ENCODE data around the gene DGKD. TPM values are rescaled to one million over a fixed set of nuclear protein-coding genes. Genes with fewer than 3 reads are reported as not detected.

DGKD gene
- total and polyA plus RNA-seq, 11 donors, result 15.5 to 88.6 (median 43.0) TPM

- Histone ChIP-seq H3K9me3 (no peaks in the 10 kb centered on the region), H3K4me3 (no peak overlapping the region), H3K36me3 (peaks cover 0 to 100% (median 97%) of the 10 kb centered on the region in 9 donors), H3K27ac (no peak overlapping the region), H3K4me1 (peaks cover 0 to 8% (median 0%) of the 10 kb centered on the region in 12 donors), H3K27me3 (no peaks in the 10 kb centered on the region)
- no peak for ATAC-seq
- TF ChIP-seq POLR2A (IDR thresholded peaks at IDR 0.05), result no peak
- TF ChIP-seq, protein P1, sequence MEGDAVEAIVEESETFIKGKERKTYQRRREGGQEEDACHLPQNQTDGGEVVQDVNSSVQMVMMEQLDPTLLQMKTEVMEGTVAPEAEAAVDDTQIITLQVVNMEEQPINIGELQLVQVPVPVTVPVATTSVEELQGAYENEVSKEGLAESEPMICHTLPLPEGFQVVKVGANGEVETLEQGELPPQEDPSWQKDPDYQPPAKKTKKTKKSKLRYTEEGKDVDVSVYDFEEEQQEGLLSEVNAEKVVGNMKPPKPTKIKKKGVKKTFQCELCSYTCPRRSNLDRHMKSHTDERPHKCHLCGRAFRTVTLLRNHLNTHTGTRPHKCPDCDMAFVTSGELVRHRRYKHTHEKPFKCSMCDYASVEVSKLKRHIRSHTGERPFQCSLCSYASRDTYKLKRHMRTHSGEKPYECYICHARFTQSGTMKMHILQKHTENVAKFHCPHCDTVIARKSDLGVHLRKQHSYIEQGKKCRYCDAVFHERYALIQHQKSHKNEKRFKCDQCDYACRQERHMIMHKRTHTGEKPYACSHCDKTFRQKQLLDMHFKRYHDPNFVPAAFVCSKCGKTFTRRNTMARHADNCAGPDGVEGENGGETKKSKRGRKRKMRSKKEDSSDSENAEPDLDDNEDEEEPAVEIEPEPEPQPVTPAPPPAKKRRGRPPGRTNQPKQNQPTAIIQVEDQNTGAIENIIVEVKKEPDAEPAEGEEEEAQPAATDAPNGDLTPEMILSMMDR (IDR thresholded peaks at IDR 0.05), result no peak
- 93 to 95% (median 94%) methylated on average over 20 of the region's 20 CpGs for WGBS, 4 donors
- DNase-seq, result peak in 3 of 5 donors; percentile 13 to 37 (median 16)
- intact Hi-C loops (cut with DNase I), result no loop called here
Observed at GRCh38 chr2:233458031-233458610, 103.8 kb downstream of the DGKD start.

GRCh38 chr2:233458826-233459225 lies 104.5 kb downstream of the DGKD start:
- peaks cover 0 to 98% (median 95%) of the 10 kb centered on the region in 9 donors for H3K36me3 ChIP-seq

DNA sequence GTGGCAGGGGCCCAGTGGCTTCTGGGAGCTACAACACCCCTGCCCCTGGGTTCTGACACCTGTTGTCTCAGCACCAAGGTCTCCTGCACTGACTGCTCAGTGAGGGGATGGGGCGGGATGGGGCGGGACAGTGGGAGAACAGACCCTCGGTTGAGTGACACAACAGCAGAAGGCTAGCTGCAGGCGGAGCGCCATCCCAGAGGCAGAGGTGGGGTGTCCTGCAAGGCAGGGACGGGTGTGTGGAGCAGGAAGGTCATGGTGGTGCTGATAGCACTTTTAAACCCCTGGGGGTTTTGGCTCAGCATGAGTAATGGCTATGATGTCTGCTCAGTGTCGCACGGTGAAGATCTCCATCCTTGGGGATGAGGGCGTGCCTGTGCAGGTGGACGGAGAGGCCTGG lies 105.1 kb downstream of the DGKD start:
- no peak overlapping the region for H3K27ac ChIP-seq
- ATAC-seq, result no peak

More at GRCh38 chr2:233458826-233459225, 104.5 kb downstream of the DGKD start:
- no peak overlapping the region for H3K4me3 ChIP-seq
- peak in 1 of 5 donors; percentile 13 for DNase-seq
- WGBS, 4 donors, result 91 to 95% (median 94%) methylated on average over 2 to 8 of the region's 8 CpGs
- TF ChIP-seq POLR2A (IDR thresholded peaks at IDR 0.05), result no peak
- TF ChIP-seq, protein P1 (IDR thresholded peaks at IDR 0.05), result no peak
- no peak for ATAC-seq
- H3K9me3 ChIP-seq, result no peaks in the 10 kb centered on the region
- peaks cover 0 to 8% (median 0%) of the 10 kb centered on the region in 12 donors for H3K4me1 ChIP-seq
- no peaks in the 10 kb centered on the region for H3K27me3 ChIP-seq
- intact Hi-C loops (cut with DNase I), result no loop called here
- no peak overlapping the region for H3K27ac ChIP-seq

DNA sequence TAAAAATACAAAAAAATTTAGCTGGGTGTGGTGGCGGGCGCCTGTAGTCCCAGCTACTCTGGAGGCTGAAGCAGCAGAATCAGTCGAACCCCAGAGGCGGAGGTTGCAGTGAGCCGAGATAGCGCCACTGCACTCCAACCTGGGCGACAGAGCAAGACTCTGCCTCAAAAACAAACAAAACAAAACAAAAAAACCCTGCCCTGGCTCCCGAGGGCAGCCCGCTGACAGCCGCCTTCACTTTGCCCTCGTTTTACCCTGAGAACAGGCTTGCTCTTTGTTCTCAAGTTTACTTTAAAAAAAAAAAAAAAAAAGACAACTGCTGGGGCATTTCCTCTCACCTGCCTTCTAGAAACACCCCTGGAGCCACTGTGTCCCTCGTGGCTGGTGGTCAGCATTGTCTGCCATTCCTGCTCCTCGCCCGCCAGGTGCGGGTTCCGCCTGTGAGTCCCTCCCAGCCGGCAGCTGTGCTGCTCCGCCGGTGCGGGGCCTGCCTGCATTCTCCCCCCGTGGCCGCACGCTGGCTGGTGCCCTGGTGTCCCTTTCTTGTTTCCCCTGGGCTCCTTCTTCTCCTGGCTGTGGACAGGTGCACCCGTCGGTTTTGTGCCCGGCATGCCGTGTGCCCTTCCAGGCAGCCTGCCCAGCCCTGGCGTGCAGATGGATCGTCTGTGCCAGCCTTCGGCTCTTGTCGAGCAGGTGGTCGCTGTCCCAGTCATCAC lies 106.6 kb downstream of the DGKD start:
- intact Hi-C loops (cut with DNase I), result no loop called here
- no peak overlapping the region for H3K4me3 ChIP-seq
- no peaks in the 10 kb centered on the region for H3K9me3 ChIP-seq
- ATAC-seq, result peak; percentile 57 to 75 (median 62)
- TF ChIP-seq, protein P1 (IDR thresholded peaks at IDR 0.05), result no peak
- no peak for TF ChIP-seq POLR2A (IDR thresholded peaks at IDR 0.05)
- no peaks in the 10 kb centered on the region for H3K27me3 ChIP-seq
- peaks cover 4 to 98% (median 94%) of the 10 kb centered on the region in 9 donors for H3K36me3 ChIP-seq
- 72 to 76% (median 75%) methylated on average over 32 of the region's 32 CpGs for WGBS, 4 donors
- peaks cover 0 to 8% (median 0%) of the 10 kb centered on the region in 12 donors for H3K4me1 ChIP-seq
- DNase-seq, result peak in 3 of 5 donors; percentile 29 to 55 (median 50)
- H3K27ac ChIP-seq, result no peak overlapping the region

More for the DNA sequence above, 105.1 kb downstream of the DGKD start:
- Histone ChIP-seq H3K4me3 (no peak overlapping the region), H3K36me3 (peaks cover 4 to 98% (median 95%) of the 10 kb centered on the region in 9 donors), H3K27me3 (no peaks in the 10 kb centered on the region), H3K9me3 (no peaks in the 10 kb centered on the region), H3K4me1 (peaks cover 0 to 8% (median 0%) of the 10 kb centered on the region in 12 donors)
- DNase-seq, result peak in 1 of 5 donors; percentile 9
- TF ChIP-seq POLR2A (IDR thresholded peaks at IDR 0.05), result no peak
- TF ChIP-seq, protein P1 (IDR thresholded peaks at IDR 0.05), result no peak
- WGBS, 4 donors, result 91 to 97% (median 93%) methylated on average over 10 of the region's 10 CpGs
- intact Hi-C loops (cut with DNase I), result no loop called here
